Measurements from ENCODE around the gene DPEP3. TPM values are rescaled to one million over a fixed set of nuclear protein-coding genes. Genes with fewer than 3 reads are reported as not detected.
"Not testable (repeated sequence)": the region's sequence is repeated elsewhere in the genome, so short reads cannot be mapped to it uniquely, and the experiment has no call there.

The DPEP3 gene
- polyA plus RNA-seq, 3 donors: 0.20 to 1.8 (median 0.25) TPM

DNA sequence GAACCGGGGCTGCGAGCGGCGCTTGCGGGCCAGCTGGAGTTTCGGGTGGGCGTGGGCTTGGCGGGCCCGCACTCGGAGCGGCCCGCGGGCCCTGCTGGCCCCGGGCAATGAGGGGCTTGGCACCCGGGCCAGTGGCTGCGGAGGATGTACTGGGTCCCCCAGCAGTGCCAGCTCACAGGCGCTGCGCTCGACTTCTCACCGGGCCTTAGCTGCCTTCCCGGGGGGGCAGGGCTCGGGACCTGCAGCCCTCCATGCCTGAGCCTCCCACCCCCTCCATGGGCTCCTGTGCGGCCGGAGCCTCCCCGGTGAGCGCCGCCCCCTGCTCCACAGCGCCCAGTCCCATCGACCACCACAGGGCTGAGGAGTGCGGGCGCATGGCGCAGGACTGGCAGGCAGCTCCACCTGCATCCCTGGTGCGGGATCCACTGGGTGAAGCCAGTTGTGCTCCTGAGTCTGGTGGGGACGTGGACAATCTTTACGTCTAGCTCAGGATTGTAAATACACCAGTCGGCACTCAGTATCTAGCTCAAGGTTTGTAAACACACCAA lies 18.0 kb upstream of the DPEP3 start:
- H3K36me3 ChIP-seq (replicated peaks in 1 of 2; ENCODE audit: control insufficient read depth in 1 of 2, insufficient read depth in 2 of 2, low read length in 2 of 2); H2AFZ ChIP-seq (ENCODE audit: insufficient read depth, low read depth, low read length, poor library complexity, severe bottlenecking); intact Hi-C loops (cut with micrococcal nuclease); H4K20me1 ChIP-seq (ENCODE audit: insufficient read depth, low read length); H3K9ac ChIP-seq (ENCODE audit: insufficient read depth, low read length, poor library complexity, severe bottlenecking); DNase-seq; H3K27me3 Mint-ChIP-seq (ENCODE audit: low read depth in 3 of 3); H3K9me3 ChIP-seq (replicated peaks in 1 of 2; ENCODE audit: control insufficient read depth in 1 of 2, insufficient read depth in 1 of 2, low read length in 2 of 2); H3K27me3 ChIP-seq (ENCODE audit: control insufficient read depth in 2 of 2, insufficient read depth in 2 of 2, low read length in 2 of 2): not testable (repeated sequence)
- Histone ChIP-seq H3K79me2 (ENCODE audit: insufficient read depth, low read length) (peaks cover 41% of the 10 kb centered on the region), H3K27ac (ENCODE audit: low read depth in 1 of 2, low read length in 2 of 2) (peak overlapping the region; percentile 90 to 98), H3K4me1 (ENCODE audit: control insufficient read depth in 1 of 2, insufficient read depth in 2 of 2, low read length in 2 of 2) (peaks cover 79 to 84% of the 10 kb centered on the region in 2 donors), H3K4me2 (replicated peaks; ENCODE audit: extremely low read depth, low read length, poor library complexity, severe bottlenecking) (peak overlapping the region; percentile 41), H3K4me3 (replicated peaks in 1 of 3; ENCODE audit: low read depth in 2 of 3, low read length in 3 of 3) (peak overlapping the region; percentile 10 to 73 (median 57))
- peaks cover 8 to 30% of the 10 kb centered on the region in 2 donors for H3K36me3 Mint-ChIP-seq
- H3K27ac Mint-ChIP-seq: peak overlapping the region in 6 of 7 donors; percentile 91 to 98 (median 96)
- H3K9me3 Mint-ChIP-seq: peaks cover 0 to 10% (median 0%) of the 10 kb centered on the region in 7 donors
- peaks cover 65% of the 10 kb centered on the region for H3K4me1 Mint-ChIP-seq
- peak overlapping the region; percentile 84 to 96 for H3K4me3 Mint-ChIP-seq
- 95% methylated on average over 34 of the region's 36 CpGs for WGBS (ENCODE audit: insufficient coverage)

- H3K27me3 ChIP-seq (ENCODE audit: control insufficient read depth in 2 of 2, insufficient read depth in 2 of 2, low read length in 2 of 2): no peaks in the 10 kb centered on the region
- peak overlapping the region in 1 of 3 experiments; percentile 38 for H3K4me3 ChIP-seq (replicated peaks in 1 of 3; ENCODE audit: low read depth in 2 of 3, low read length in 3 of 3)
- Mint-ChIP-seq H3K27me3 (ENCODE audit: low read depth in 3 of 3) (peaks cover 0 to 2% (median 0%) of the 10 kb centered on the region in 3 donors), H3K4me3 (no peak overlapping the region), H3K9me3 (peaks cover 0 to 10% (median 0%) of the 10 kb centered on the region in 7 donors), H3K4me1 (peaks cover 74% of the 10 kb centered on the region), H3K36me3 (peaks cover 17 to 41% of the 10 kb centered on the region in 2 donors), H3K27ac (peak overlapping the region; percentile 95 to 100 (median 99))
- intact Hi-C loops (cut with micrococcal nuclease): no loop called here
- peak overlapping the region; percentile 85 to 97 for H3K27ac ChIP-seq (ENCODE audit: low read depth in 1 of 2, low read length in 2 of 2)
- peaks cover 55% of the 10 kb centered on the region for H3K79me2 ChIP-seq (ENCODE audit: insufficient read depth, low read length)
- H3K4me2 ChIP-seq (replicated peaks; ENCODE audit: extremely low read depth, low read length, poor library complexity, severe bottlenecking): no peak overlapping the region
- peaks cover 0 to 5% of the 10 kb centered on the region in 2 donors for H3K9me3 ChIP-seq (replicated peaks in 1 of 2; ENCODE audit: control insufficient read depth in 1 of 2, insufficient read depth in 1 of 2, low read length in 2 of 2)
- no peak overlapping the region for H2AFZ ChIP-seq (ENCODE audit: insufficient read depth, low read depth, low read length, poor library complexity, severe bottlenecking)
- no peak overlapping the region for H3K9ac ChIP-seq (ENCODE audit: insufficient read depth, low read length, poor library complexity, severe bottlenecking)
- DNase-seq: no peak
- WGBS (ENCODE audit: insufficient coverage): 100% methylated on average over 4 of the region's 5 CpGs
- no peak for TF ChIP-seq CTCF (IDR thresholded peaks at IDR 0.05)
- peaks cover 12% of the 10 kb centered on the region in 2 donors for H3K36me3 ChIP-seq (replicated peaks in 1 of 2; ENCODE audit: control insufficient read depth in 1 of 2, insufficient read depth in 2 of 2, low read length in 2 of 2)
- peaks cover 86 to 90% of the 10 kb centered on the region in 2 donors for H3K4me1 ChIP-seq (ENCODE audit: control insufficient read depth in 1 of 2, insufficient read depth in 2 of 2, low read length in 2 of 2)
- peaks cover 9% of the 10 kb centered on the region for H4K20me1 ChIP-seq (ENCODE audit: insufficient read depth, low read length)
These were observed 16.4 kb upstream of the DPEP3 start for GRCh38 chr16:67996666-67997065.

All from CD14-positive monocyte (primary cell).